ENCODE measurements around the gene TSR3.

The TSR3 gene

DNA sequence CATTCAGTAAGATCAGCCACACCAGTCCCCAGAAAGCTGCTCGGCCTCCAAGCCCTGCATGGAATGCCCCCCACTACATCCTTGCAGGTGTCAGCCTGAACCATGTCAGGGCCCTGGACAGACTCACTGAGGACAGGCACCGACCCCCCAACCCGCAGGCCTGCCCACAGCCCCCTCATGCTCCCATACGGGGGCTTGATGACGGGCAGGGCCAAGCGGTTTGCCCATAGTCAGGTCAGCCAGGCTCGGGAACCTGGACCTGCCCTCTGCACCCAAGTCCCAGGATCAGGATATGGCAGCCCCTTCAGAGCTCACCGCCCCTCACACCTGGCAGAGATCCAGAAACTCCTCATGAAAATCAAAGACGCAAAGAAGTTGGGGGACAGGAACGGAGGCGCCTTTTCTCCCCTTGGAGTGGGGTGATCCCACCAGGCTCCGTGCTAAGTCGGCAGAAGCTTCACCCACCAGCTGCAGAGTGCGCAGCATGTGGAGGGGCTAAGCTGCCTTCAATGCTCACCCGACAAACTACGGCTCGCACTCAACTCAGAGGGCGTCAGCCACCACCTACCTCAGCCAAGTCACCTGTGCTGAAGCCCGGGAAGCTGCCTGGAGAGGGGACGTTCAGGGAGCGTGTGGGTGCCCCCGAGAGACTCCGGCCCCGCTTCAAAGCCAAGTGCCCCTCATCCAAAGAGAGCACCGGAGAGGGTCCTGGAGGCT is 26.6 kb upstream of the TSR3 start:
- Histone ChIP-seq H3K9ac (no peak overlapping the region), H2AFZ (no peak overlapping the region), H3K79me2 (peaks cover 10% of the 10 kb centered on the region), H3K9me3 (ENCODE audit: control insufficient read depth, low read length) (no peaks in the 10 kb centered on the region), H3K4me2 (ENCODE audit: low read length) (no peak overlapping the region), H3K36me3 (ENCODE audit: control insufficient read depth, insufficient read depth, low read length) (no peaks in the 10 kb centered on the region), H3K4me1 (no peaks in the 10 kb centered on the region), H3K4me3 (ENCODE audit: low read depth, low read length) (no peak overlapping the region), H3K27ac (no peak overlapping the region), H3K27me3 (ENCODE audit: control insufficient read depth, insufficient read depth, low read length) (no peaks in the 10 kb centered on the region)
- no peak for TF ChIP-seq CTCF (IDR thresholded peaks at IDR 0.05)

DNA sequence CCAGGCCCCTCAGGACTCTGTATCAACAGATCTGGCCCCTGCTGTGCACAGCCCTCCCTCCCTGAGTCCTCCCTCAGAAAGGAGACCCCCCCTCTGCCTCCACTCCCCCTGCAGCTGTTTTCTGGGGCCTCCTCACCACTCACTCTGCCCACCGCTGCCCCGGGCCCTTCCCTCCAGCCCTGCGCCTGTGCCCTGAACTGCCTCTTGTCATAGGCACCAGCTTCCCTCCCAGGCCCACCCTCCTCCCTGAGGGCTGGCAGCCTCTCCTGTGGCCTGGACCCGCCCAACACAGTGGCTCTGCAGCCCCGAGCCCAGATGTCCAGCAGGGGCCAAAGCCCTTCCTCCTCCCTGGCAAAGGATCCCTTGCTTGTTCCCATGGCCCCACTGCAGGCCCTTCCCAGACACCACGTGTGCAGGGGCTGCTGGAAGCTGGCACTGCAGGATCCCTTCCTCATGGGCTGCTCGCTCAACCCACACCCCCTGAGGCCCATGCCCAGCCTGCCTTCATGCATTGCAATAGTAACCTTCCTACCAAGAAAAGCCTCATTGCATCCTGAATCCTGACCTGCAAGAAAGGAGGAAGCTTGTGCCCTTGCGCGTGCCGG is 25.8 kb upstream of the TSR3 start:
- no peaks in the 10 kb centered on the region for H3K9me3 ChIP-seq (ENCODE audit: control insufficient read depth, low read length)
- H3K36me3 ChIP-seq (ENCODE audit: control insufficient read depth, insufficient read depth, low read length), result no peaks in the 10 kb centered on the region
- no peaks in the 10 kb centered on the region for H3K4me1 ChIP-seq
- H3K4me3 ChIP-seq (ENCODE audit: low read depth, low read length), result no peak overlapping the region
- H2AFZ ChIP-seq, result no peak overlapping the region
- no peak overlapping the region for H3K4me2 ChIP-seq (ENCODE audit: low read length)
- no peak for TF ChIP-seq CTCF (IDR thresholded peaks at IDR 0.05)
- H3K27ac ChIP-seq, result no peak overlapping the region
- no peak overlapping the region for H3K9ac ChIP-seq
- H3K79me2 ChIP-seq, result peaks cover 10% of the 10 kb centered on the region
- no peaks in the 10 kb centered on the region for H3K27me3 ChIP-seq (ENCODE audit: control insufficient read depth, insufficient read depth, low read length)

DNA sequence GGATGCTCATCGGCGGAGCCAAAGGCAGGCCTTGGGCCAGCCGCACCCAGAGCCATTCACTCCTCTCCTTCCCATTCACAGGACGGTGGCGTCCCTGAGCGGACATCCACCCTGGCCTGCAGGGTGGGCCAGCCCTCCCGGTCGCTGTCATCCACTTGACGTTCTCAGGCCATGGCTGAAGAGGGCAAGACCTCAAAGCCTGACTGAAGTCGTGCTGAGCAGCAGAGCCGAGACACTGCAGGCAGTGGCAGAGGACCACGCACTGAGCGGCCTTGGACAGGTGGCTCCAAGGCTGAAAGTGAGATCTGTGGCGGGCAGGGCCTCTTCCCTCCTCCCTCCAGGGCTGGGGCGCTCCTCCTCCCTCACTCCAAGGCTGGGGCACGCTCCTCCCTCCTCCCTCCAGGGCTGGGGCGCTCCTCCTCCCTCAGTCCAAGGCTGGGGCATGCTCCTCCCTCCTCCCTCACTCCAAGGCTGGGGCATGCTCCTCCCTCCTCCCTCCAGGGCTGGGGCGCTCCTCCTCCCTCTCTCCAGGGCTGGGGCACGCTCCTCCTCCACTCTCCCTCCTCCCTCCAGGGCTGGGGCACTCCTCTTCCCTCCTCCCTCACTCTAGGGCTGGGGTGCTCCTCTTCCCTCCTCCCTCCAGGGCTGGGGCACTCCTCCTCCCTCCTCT is 24.2 kb upstream of the TSR3 start:
- no peaks in the 10 kb centered on the region for H3K9me3 ChIP-seq (ENCODE audit: control insufficient read depth, low read length)
- no peak overlapping the region for H3K4me2 ChIP-seq (ENCODE audit: low read length)
- no peaks in the 10 kb centered on the region for H3K4me1 ChIP-seq
- H3K27me3 ChIP-seq (ENCODE audit: control insufficient read depth, insufficient read depth, low read length), result no peaks in the 10 kb centered on the region
- no peak for TF ChIP-seq CTCF (IDR thresholded peaks at IDR 0.05)
- no peak overlapping the region for H3K9ac ChIP-seq
- H3K27ac ChIP-seq, result no peak overlapping the region
- peaks cover 10% of the 10 kb centered on the region for H3K79me2 ChIP-seq
- no peak overlapping the region for H2AFZ ChIP-seq
- H3K4me3 ChIP-seq (ENCODE audit: low read depth, low read length), result no peak overlapping the region
- H3K36me3 ChIP-seq (ENCODE audit: control insufficient read depth, insufficient read depth, low read length), result no peaks in the 10 kb centered on the region

- Histone ChIP-seq H3K27ac (no peak overlapping the region), H3K36me3 (ENCODE audit: control insufficient read depth, insufficient read depth, low read length) (no peaks in the 10 kb centered on the region), H3K4me3 (ENCODE audit: low read depth, low read length) (no peak overlapping the region), H3K9ac (no peak overlapping the region), H3K79me2 (peaks cover 10% of the 10 kb centered on the region), H3K4me1 (no peaks in the 10 kb centered on the region), H3K9me3 (ENCODE audit: control insufficient read depth, low read length) (no peaks in the 10 kb centered on the region), H3K27me3 (ENCODE audit: control insufficient read depth, insufficient read depth, low read length) (no peaks in the 10 kb centered on the region), H2AFZ (no peak overlapping the region), H3K4me2 (ENCODE audit: low read length) (no peak overlapping the region)
- TF ChIP-seq CTCF (IDR thresholded peaks at IDR 0.05), result no peak
These were observed 23.6 kb upstream of the TSR3 start for GRCh38 chr16:1375298-1375640.

Data from parathyroid adenoma (tissue), 2 donors.